Suppressor macrophage treated with lipopolysaccharide for 1 hour (primary cell): Measurements from ENCODE around the gene ZFP90.

Experiments
- DNase-seq, 3 donors: peaks; one replicate each; pipeline ENCODE4 v3.0.0-alpha.2; 2020 to 2022

ZFP90 gene

GRCh38 chr16:68590201-68590994 lies 51.3 kb downstream of the ZFP90 start:
- peak; percentile 55 to 76 (median 56) for DNase-seq

- DNase-seq = peak; percentile 18 to 42 (median 41)
Observed at GRCh38 chr16:68592466-68593337, 53.6 kb downstream of the ZFP90 start.

GRCh38 chr16:68596266-68596665 lies 57.2 kb downstream of the ZFP90 start:
- no peak for DNase-seq

- no peak for DNase-seq
Observed at GRCh38 chr16:68599586-68599985, 60.5 kb downstream of the ZFP90 start.

- no peak for DNase-seq
Observed at GRCh38 chr16:68605746-68606145, 66.7 kb downstream of the ZFP90 start.

GRCh38 chr16:68607443-68607842 lies 68.4 kb downstream of the ZFP90 start:
- DNase-seq = no peak

- DNase-seq = no peak
Observed at GRCh38 chr16:68608330-68608729, 69.2 kb downstream of the ZFP90 start.

- no peak for DNase-seq
Observed at GRCh38 chr16:68612996-68613395, 73.9 kb downstream of the ZFP90 start.

- no peak for DNase-seq
Observed at GRCh38 chr16:68617734-68618133, 78.6 kb downstream of the ZFP90 start.
